Stimulated activated CD4-positive, alpha-beta T cell treated with anti-CD3 and anti-CD28 coated beads, Interleukin-15, amount 100 ng/mL, for 48 hours (primary cell): Measurements from ENCODE around the gene MTCH2.
"Not testable (repeated sequence)": the region's sequence is repeated elsewhere in the genome, so short reads cannot be mapped to it uniquely, and the experiment has no call there.

Source experiments
- DNase-seq, 2 donors: peaks; one replicate each; pipeline ENCODE4 v3.0.0-alpha.2; 2020; ENCODE audit warnings: low read depth in 2 of 2

Gene MTCH2

DNA sequence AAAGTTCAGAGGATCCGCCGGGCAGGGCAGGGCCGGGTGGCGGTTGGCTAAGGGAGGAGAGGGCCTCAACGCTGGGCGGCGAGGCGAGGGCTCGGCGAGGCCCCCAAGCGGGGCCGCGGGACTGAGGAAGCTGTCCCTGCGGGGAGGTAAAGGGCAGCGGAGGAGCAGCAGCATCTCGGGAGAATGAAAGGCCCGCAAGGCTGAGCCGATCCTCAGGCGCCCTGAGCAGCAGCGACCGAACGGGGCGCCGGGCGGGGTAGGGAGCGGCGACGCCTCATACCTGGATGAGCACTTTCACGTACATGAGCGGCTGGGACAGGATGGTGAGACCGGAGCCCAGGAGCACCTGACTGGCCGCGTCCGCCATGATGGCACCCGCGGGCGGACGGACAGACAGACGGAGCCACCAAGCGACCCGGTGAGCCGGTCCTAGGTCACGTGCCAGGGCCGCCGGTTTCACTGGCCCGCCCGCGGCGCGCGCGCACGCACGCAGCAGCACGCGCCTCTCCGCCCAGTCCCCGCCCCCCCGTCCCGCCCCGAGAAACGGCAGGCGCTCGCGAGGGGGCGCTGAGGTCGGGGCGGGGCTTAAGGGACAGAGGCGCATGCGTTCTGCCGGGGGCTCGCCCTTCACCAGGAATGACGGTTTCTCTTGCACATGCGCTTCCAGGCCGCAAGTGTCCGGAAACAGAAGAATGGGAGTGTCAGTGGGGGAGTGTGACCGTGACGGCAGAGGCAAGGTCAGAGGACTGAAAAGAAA, at the start of gene MTCH2:
MTCH2 (minus strand) TSS at position 461 of the 757 bp plus-strand sequence; CDS start at position 367, 94 bp downstream.
- peak; percentile 92 to 94 for DNase-seq

DNA sequence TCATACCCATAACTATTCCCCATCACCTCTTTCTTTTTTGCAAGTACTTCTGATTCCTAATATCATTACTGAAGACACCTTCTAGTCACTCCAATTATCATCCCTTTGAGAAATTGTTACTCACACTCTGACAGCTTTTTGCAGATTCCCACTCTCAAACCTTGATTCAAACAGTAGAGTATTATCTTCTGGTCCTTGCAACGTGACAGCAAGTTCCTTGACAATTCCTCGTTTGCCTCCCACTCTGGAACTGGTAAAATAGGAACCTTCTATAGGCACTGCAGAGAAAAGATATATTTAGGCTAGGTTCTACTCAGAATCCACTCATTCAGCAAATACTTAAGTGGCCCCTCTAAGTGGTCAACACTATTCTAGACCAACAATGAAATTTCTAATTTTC, 49.6 kb upstream of the MTCH2 start:
- no peak for DNase-seq

GRCh38 chr11:47689480-47689879, 47.1 kb upstream of the MTCH2 start:
- no peak for DNase-seq

DNA sequence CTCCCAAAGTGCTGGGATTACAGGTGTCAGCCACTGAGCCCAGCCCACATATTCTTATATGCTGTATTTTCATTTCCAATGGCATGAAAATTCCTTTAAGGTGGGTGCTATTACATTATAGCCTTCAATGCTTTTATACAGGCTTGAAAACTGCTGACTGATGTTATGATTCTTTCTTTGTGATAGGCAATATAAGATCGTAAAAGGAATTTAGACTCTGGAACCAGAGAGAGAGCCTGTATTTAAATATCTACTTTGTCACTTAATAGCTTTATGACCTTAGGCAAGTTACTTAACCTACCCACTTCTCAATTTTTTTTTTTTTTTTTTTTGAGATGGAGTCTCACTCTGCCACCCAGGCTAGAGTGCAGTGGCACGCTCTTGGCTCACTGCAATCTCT, 46.6 kb upstream of the MTCH2 start:
- no peak for DNase-seq

- DNase-seq: no peak
These were observed 45.8 kb upstream of the MTCH2 start for GRCh38 chr11:47688111-47688510.

DNA sequence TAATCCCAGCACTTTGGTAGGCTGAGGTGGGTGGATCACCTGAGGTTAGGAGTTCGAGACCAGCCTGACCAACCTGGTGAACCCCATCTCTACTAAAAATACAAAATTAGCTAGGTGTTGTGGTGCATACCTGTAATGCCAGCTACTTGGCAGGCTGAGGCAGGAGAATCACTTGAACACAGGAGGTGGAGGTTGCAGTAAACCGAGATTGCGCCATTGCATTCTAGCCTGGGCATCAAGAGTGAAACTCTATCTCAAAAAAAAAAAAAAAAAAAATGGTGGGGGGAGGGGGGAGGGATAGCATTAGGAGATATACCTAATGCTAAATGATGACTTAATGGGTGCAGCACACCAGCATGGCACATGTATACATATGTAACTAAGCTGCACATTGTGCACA, 44.3 kb upstream of the MTCH2 start:
- not testable (repeated sequence) for DNase-seq

GRCh38 chr11:47686151-47686550, 43.8 kb upstream of the MTCH2 start:
- DNase-seq: no peak

GRCh38 chr11:47675851-47676250, 33.5 kb upstream of the MTCH2 start:
- DNase-seq: no peak

GRCh38 chr11:47672283-47672730, 29.9 kb upstream of the MTCH2 start:
- DNase-seq: no peak

DNA sequence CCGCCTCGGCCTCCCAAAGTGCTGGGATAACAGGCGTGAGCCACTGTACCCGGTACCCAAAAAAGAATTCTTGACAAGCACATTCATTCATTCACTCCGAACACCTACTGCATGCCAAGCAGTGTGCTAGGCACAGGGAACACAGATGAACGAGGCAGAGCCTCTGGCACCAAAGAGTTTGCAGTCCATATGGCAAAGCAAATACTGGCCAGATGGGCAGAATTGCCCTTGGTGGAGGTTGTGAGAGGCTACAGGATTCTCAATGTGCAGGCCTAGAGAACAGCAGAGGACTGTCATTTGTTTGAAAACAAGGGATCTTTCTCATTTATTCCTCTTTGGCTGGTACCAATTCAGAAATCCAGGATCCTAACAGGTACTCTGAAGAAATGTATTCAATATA, 27.5 kb upstream of the MTCH2 start:
- no peak for DNase-seq

DNA sequence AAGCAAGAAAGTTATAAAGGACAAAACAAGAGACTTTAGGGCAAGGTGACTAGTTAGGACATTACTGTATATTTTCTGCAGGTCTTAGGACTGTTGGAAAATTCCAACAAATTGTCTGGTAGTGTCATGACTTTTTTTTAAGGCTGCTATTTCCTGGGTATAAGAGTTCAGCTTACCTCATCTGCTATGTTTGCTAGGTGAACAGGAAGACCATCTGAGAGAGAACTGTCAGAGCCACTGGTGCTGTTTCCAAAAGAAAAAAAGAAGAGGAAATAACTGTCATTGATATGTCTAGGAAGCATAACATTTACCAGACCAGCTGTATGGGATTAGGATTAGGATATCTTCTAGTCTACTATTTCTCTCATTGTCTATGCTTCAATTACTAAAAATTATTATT, 26.3 kb upstream of the MTCH2 start:
- DNase-seq: no peak

DNA sequence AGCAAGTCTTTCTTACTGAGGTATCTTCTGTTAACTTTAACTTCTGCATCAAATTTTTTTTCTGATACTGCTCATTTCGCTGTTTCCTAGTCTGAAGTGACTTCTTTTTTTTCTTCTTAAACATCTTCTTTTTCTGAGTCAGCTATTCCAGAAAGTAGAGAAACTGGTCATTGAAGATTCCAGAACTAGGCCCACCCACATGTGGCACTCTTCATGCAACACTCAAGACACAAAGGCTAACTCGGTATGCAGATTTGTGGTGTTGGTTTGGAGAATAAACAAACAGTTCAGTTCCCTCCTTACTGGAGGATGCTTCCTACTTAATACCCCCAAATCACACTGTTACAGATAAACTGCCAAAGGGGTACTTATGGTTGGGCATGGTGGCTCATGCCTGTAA, 25.2 kb upstream of the MTCH2 start:
- no peak for DNase-seq

DNA sequence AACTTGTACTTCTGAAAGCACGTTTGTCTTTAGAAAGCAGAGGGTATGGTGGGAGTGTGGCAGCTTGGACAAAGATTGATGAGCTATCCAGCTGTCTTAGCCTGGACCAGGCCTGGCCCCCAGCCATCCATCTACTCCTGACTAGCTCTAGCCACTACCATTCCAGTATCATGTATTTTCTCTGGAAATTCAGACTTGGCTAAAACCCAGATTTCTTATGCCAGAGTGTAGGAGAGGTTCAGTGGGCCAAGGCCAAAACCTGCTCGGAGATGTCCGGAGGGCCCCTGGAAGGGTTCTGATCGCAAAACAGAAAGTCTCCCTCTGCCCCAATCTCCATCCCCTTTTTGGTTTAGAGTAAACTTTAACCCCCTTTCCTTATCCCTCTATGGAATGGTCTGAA, 24.8 kb upstream of the MTCH2 start:
- no peak for DNase-seq

DNA sequence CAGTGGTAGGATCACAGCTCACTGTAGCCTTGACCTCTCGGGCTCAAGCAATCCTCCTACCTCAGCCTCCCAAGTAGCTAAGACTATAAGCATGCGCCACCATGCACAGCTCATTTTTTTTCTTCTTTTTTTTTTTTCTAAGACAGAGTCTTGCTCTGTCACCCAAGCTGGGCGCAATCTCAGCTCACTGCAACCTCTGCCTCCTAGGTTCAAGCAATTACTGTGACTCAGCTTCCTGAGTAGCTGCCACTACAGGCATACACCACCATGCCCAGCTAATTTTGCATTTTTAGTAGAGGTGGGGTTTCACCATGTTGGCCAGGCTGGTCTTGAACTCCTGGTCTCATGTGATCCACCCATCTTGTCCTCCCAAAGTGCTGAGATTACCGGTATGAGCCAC, 22.6 kb upstream of the MTCH2 start:
- DNase-seq: peak in 1 of 2 donors; percentile 5

- DNase-seq: no peak
These were observed 18.9 kb upstream of the MTCH2 start for GRCh38 chr11:47661245-47661644.

- DNase-seq: no peak
These were observed 16.9 kb upstream of the MTCH2 start for GRCh38 chr11:47659276-47659675.

- DNase-seq: no peak
These were observed 14.0 kb upstream of the MTCH2 start for GRCh38 chr11:47656260-47656885.

DNA sequence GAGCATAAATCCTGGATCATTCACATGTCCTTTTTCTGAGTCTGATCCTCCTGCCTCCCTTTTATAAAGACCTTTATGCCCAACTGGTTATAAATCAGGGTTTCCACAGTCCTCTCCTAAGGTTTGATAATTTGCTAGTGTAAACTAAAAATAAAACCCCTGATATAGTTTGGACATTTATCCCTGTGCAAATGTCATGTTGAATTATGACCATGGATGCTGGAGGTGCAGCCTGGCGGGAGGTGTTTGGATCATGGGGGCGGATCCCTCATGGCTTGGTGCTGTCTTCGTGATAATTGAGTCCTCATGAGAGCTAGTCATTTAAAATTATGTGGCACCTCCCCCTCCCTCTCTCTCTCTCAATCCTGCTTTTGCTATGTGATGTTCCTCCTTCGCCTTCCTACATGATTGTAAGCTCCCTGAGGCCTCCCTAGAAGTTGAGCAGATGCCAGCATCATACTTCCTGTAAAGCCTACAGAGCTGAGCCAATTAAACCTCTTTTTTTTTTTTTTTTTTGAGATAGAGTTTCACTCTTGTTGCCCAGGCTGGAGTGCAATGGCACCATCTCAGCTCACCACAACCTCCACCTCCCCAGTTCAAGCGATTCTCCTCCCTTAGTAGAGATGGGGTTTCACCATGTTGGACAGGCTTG, 9.6 kb upstream of the MTCH2 start:
- DNase-seq: no peak

DNA sequence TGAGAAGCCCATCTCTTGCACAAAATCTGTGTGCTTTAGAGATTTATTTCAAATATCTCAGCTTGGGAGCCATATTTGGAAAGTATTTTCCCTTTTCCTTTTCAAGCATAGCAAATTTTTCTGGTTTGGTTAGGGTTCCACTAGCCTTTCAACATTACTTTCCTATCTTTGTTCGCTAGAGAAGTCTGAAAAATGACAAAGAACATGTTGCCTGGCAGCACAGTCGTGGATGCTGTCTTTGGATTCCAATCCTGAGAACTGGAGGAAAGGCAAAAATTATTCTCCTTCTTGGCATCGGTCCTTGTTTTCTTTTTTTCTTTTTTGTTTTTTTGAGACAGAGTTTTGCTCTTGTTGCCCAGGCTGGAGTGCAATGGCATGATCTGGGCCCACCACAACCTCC, 6.9 kb upstream of the MTCH2 start:
- DNase-seq: no peak

DNA sequence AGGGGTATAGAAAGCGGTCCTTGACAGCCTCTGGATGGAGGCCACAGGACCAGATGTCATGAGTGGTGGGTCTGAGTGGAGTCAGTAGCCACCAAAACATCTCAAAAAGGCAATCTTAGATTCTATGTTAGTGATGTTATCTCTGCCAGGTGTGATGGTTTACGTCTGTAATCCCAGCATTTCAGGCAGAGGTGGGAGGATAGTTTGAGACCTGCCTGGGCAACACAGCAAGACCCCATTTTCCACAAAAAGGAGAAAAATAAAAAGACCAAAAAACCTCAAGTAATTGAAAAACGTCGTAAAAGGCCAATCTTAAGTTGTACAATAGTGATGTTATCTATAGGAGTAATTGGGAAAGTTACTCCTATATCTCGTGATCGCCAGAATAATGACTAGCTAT, 3.7 kb upstream of the MTCH2 start:
- no peak for DNase-seq

DNA sequence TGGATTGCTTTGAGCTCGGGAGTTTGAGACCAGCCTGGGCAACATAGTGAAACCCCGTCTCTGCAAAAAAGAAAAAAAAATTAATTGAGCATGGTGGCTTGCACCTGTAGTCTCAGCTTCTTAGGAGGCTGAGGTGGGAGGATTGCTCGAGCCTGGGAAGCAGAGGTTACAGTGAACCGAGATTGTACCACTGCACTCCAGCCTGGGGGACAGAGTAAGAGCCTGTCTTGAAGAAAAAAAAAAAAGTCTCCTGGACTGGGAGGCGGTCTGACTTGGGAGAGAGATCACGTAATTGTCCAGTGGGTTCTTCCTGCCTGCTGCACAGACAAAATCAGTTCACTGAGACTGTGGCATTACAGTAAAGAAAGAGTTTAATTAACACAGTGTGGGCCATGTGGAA, 3.1 kb upstream of the MTCH2 start:
- no peak for DNase-seq

- DNase-seq: no peak
These were observed 710 bp downstream of the MTCH2 start for GRCh38 chr11:47641600-47642098.

GRCh38 chr11:47640506-47640905, 1.9 kb downstream of the MTCH2 start:
- DNase-seq: not testable (repeated sequence)
